ENCODE results near the gene FIBIN. TPM values are rescaled to one million over a fixed set of nuclear protein-coding genes. Genes with fewer than 3 reads are reported as not detected.

FIBIN gene
- total and polyA plus RNA-seq, 4 donors = 1.6 to 3.7 (median 2.2) TPM

GRCh38 chr11:27002431-27002830, 8.5 kb downstream of the FIBIN start:
- H3K4me3 ChIP-seq (ENCODE audit: low read depth in 1 of 3, low read length in 3 of 3) = no peak overlapping the region
- no peak overlapping the region for H3K9ac ChIP-seq (ENCODE audit: low read depth in 1 of 2, low read length in 2 of 2)
- no peak overlapping the region for H3K27ac ChIP-seq (ENCODE audit: low read depth in 1 of 2, low read length in 2 of 2)
- H3K27me3 ChIP-seq (ENCODE audit: control insufficient read depth in 4 of 4, insufficient read depth in 4 of 4, low read length in 3 of 4) = no peaks in the 10 kb centered on the region
- TF ChIP-seq ATF3 (IDR thresholded peaks at IDR 0.05) = no peak
- no peak for TF ChIP-seq YY1 (IDR thresholded peaks at IDR 0.05)
- TF ChIP-seq ZBTB33 (IDR thresholded peaks at IDR 0.05) = no peak
- no peak for TF ChIP-seq GABPA (IDR thresholded peaks at IDR 0.05 in 1 of 2, conservative IDR thresholded peaks at IDR 0.05 in 1 of 2)
- TF ChIP-seq CTCF (IDR thresholded peaks at IDR 0.05; ENCODE audit: low read depth, low read length, missing input control) = no peak
- no peak for TF ChIP-seq REST (IDR thresholded peaks at IDR 0.05)
- TF ChIP-seq SP1 (IDR thresholded peaks at IDR 0.05) = no peak
- no peak for TF ChIP-seq RAD21 (IDR thresholded peaks at IDR 0.05)
- no peak for TF ChIP-seq FOXA1 (IDR thresholded peaks at IDR 0.05)
- no peak for TF ChIP-seq FOXA2 (IDR thresholded peaks at IDR 0.05)
- no peak for TF ChIP-seq RXRA (IDR thresholded peaks at IDR 0.05)
- no peak for TF ChIP-seq EGR1 (IDR thresholded peaks at IDR 0.05; ENCODE audit: low read depth in 2 of 2)
- no peak for TF ChIP-seq NR2F2 (IDR thresholded peaks at IDR 0.05)
- TF ChIP-seq JUND (IDR thresholded peaks at IDR 0.05) = no peak
- TF ChIP-seq HNF4A (conservative IDR thresholded peaks at IDR 0.05) = no peak
- TF ChIP-seq TAF1 (conservative IDR thresholded peaks at IDR 0.05) = no peak
- no peak for TF ChIP-seq HNF4G (IDR thresholded peaks at IDR 0.05)
- WGBS = 79% methylated on average over 3 of the region's 3 CpGs
- no peak for DNase-seq (ENCODE audit: low spot score)
- H3K36me3 ChIP-seq (ENCODE audit: control insufficient read depth in 4 of 4, insufficient read depth in 3 of 4, low read depth in 1 of 4, low read length in 3 of 4) = no peaks in the 10 kb centered on the region
- no peaks in the 10 kb centered on the region for H3K4me1 ChIP-seq (ENCODE audit: control insufficient read depth in 4 of 4, insufficient read depth in 4 of 4, low read length in 3 of 4)
- H3K9me3 ChIP-seq (ENCODE audit: control insufficient read depth in 4 of 4, low read length in 3 of 4) = no peaks in the 10 kb centered on the region

GRCh38 chr11:27002838-27003237, 8.9 kb downstream of the FIBIN start:
- H3K27ac ChIP-seq (ENCODE audit: low read depth in 1 of 2, low read length in 2 of 2) = no peak overlapping the region
- no peaks in the 10 kb centered on the region for H3K27me3 ChIP-seq (ENCODE audit: control insufficient read depth in 4 of 4, insufficient read depth in 4 of 4, low read length in 3 of 4)
- no peaks in the 10 kb centered on the region for H3K9me3 ChIP-seq (ENCODE audit: control insufficient read depth in 4 of 4, low read length in 3 of 4)
- H3K4me3 ChIP-seq (ENCODE audit: low read depth in 1 of 3, low read length in 3 of 3) = no peak overlapping the region
- H3K9ac ChIP-seq (ENCODE audit: low read depth in 1 of 2, low read length in 2 of 2) = no peak overlapping the region
- no peaks in the 10 kb centered on the region for H3K4me1 ChIP-seq (ENCODE audit: control insufficient read depth in 4 of 4, insufficient read depth in 4 of 4, low read length in 3 of 4)
- H3K36me3 ChIP-seq (ENCODE audit: control insufficient read depth in 4 of 4, insufficient read depth in 3 of 4, low read depth in 1 of 4, low read length in 3 of 4) = no peaks in the 10 kb centered on the region
- WGBS = 77% methylated on average over 4 of the region's 4 CpGs
- no peak for DNase-seq (ENCODE audit: low spot score)
- TF ChIP-seq HNF4A (conservative IDR thresholded peaks at IDR 0.05) = no peak
- TF ChIP-seq YY1 (IDR thresholded peaks at IDR 0.05) = no peak
- no peak for TF ChIP-seq EGR1 (IDR thresholded peaks at IDR 0.05; ENCODE audit: low read depth in 2 of 2)
- no peak for TF ChIP-seq CTCF (IDR thresholded peaks at IDR 0.05; ENCODE audit: low read depth, low read length, missing input control)
- no peak for TF ChIP-seq HNF4G (IDR thresholded peaks at IDR 0.05)
- no peak for TF ChIP-seq GABPA (IDR thresholded peaks at IDR 0.05 in 1 of 2, conservative IDR thresholded peaks at IDR 0.05 in 1 of 2)
- no peak for TF ChIP-seq TAF1 (conservative IDR thresholded peaks at IDR 0.05)
- no peak for TF ChIP-seq FOXA1 (IDR thresholded peaks at IDR 0.05)
- TF ChIP-seq SP1 (IDR thresholded peaks at IDR 0.05) = no peak
- TF ChIP-seq JUND (IDR thresholded peaks at IDR 0.05) = no peak
- TF ChIP-seq ATF3 (IDR thresholded peaks at IDR 0.05) = no peak
- no peak for TF ChIP-seq RXRA (IDR thresholded peaks at IDR 0.05)
- TF ChIP-seq NR2F2 (IDR thresholded peaks at IDR 0.05) = no peak
- TF ChIP-seq MAX (IDR thresholded peaks at IDR 0.05) = no peak
- no peak for TF ChIP-seq RAD21 (IDR thresholded peaks at IDR 0.05)
- no peak for TF ChIP-seq ZBTB33 (IDR thresholded peaks at IDR 0.05)

Data from liver (tissue), 9 donors.